IMR-90 (cell line): ENCODE results near the gene CFAP206. TPM values are rescaled to one million over a fixed set of nuclear protein-coding genes. Genes with fewer than 3 reads are reported as not detected.

ENCODE experiments used
- ATAC-seq: fragments of 200-7000 bp; cut with Tn5 transposase; 2 replicates; pipeline ENCODE4 v1.9.1; 2020; ENCODE audit warnings: low read depth, mild to moderate bottlenecking, moderate library complexity
- BruUV-seq: library from RNA; stranded (reverse); fragments of 400-500 nt; replicated peaks from 2 replicates; lab custom pipeline; 2021; lab: Mats Ljungman, UMichigan
- CTCF ChIA-PET: fragments of 300-600 bp; formaldehyde crosslinking; extraction: SDS; loops from one replicate; lab custom pipeline; 2021; ENCODE audit warnings: antibody characterized with exemption; lab: Yijun Ruan, JAX
- POLR2A ChIA-PET: fragments of 300-600 bp; sonication (Branson Sonifier 250); formaldehyde crosslinking; loops from one replicate; lab custom pipeline; 2022; ENCODE audit warnings: antibody characterized with exemption; ENCODE audit not compliant: unreplicated experiment; lab: Charles Lee
- DNase-seq: peaks from one replicate; pipeline ENCODE4 v3.0.0; 2013
- H2AFZ ChIP-seq: replicated peaks from 2 replicates; pipeline ENCODE3; 2013; ENCODE audit warnings: low read length, mild to moderate bottlenecking; ENCODE audit not compliant: poor library complexity
- H2AK5ac ChIP-seq: 2 replicates; pipeline ENCODE4 v1.6.1; 2013; ENCODE audit warnings: low read depth, low read length, inconsistent platforms
- H2AK9ac ChIP-seq: replicated peaks from 2 replicates; pipeline ENCODE3; 2013; ENCODE audit warnings: mild to moderate bottlenecking, low read depth, low read length, moderate library complexity; ENCODE audit not compliant: poor library complexity
- H2BK120ac ChIP-seq: 2 replicates; pipeline ENCODE4 v1.6.1; 2013; ENCODE audit warnings: low read depth, low read length, inconsistent platforms
- H2BK15ac ChIP-seq: 3 replicates; pipeline ENCODE4 v1.6.1; 2013; ENCODE audit warnings: low read depth, low read length, inconsistent platforms
- H2BK20ac ChIP-seq: 2 replicates; pipeline ENCODE4 v1.6.1; 2013; ENCODE audit warnings: low read depth, mild to moderate bottlenecking, inconsistent platforms, low read length, moderate library complexity
- H2BK5ac ChIP-seq: 2 replicates; pipeline ENCODE4 v1.6.1; 2013; ENCODE audit warnings: mild to moderate bottlenecking, low read depth, low read length, inconsistent platforms; ENCODE audit not compliant: poor library complexity, severe bottlenecking
- H3K14ac ChIP-seq: replicated peaks from 2 replicates; pipeline ENCODE4 v1.6.1; 2013; ENCODE audit warnings: low read depth, low read length, inconsistent platforms
- H3K18ac ChIP-seq: 2 replicates; pipeline ENCODE4 v1.6.1; 2013; ENCODE audit warnings: low read depth, low read length, control low read depth
- H3K23ac ChIP-seq: 2 replicates; pipeline ENCODE4 v1.6.1; 2013; ENCODE audit warnings: low read depth, low read length, inconsistent platforms
- H3K27ac ChIP-seq: 2 replicates; pipeline ENCODE4 v1.5.1; 2013; ENCODE audit warnings: mild to moderate bottlenecking, control low read depth, low read length; ENCODE audit not compliant: insufficient read depth
- H3K27me3 ChIP-seq: 2 replicates; pipeline ENCODE4 v1.6.1; 2013; ENCODE audit warnings: low read length; ENCODE audit not compliant: control insufficient read depth, insufficient read depth
- H3K36me3 ChIP-seq: 2 replicates; pipeline ENCODE4 v1.6.1; 2013; ENCODE audit warnings: low read length, mixed read lengths; ENCODE audit not compliant: control insufficient read depth, insufficient read depth
- H3K4ac ChIP-seq: 2 replicates; pipeline ENCODE4 v1.6.1; 2013; ENCODE audit warnings: low read depth, low read length, inconsistent platforms
- H3K4me1 ChIP-seq: 2 replicates; pipeline ENCODE4 v1.6.1; 2013; ENCODE audit warnings: low read length, mixed read lengths; ENCODE audit not compliant: control insufficient read depth, insufficient read depth
- H3K4me2 ChIP-seq: 2 replicates; pipeline ENCODE4 v1.6.1; 2013; ENCODE audit warnings: low read depth, mild to moderate bottlenecking, control low read depth, low read length, moderate library complexity
- H3K4me3 ChIP-seq: 2 replicates; pipeline ENCODE4 v1.5.1; 2013; ENCODE audit warnings: low read depth, mild to moderate bottlenecking, control low read depth, low read length, moderate library complexity; ENCODE audit not compliant: insufficient read depth
- H3K56ac ChIP-seq: 2 replicates; pipeline ENCODE4 v1.6.1; 2013; ENCODE audit warnings: low read length, inconsistent platforms; ENCODE audit not compliant: insufficient read depth; ENCODE audit errors: extremely low read depth
- H3K79me1 ChIP-seq, 2 experiments: 2 replicates each; pipeline ENCODE4 v1.6.1; 2013; ENCODE audit warnings: low read length in 2 of 2, inconsistent platforms in 1 of 2, low read depth in 1 of 2
- H3K9ac ChIP-seq: 2 replicates; pipeline ENCODE4 v1.6.1; 2013; ENCODE audit warnings: low read depth, low read length, control low read depth
- H3K9me1 ChIP-seq: 2 replicates; pipeline ENCODE4 v1.6.1; 2013; ENCODE audit warnings: low read length, inconsistent platforms; ENCODE audit not compliant: insufficient read depth
- H3K9me3 ChIP-seq: 2 replicates; pipeline ENCODE4 v1.6.1; 2013; ENCODE audit warnings: low read length; ENCODE audit not compliant: control insufficient read depth, insufficient read depth
- H4K20me1 ChIP-seq: 2 replicates; pipeline ENCODE4 v1.6.1; 2013; ENCODE audit warnings: low read length, inconsistent platforms; ENCODE audit not compliant: insufficient read depth
- H4K5ac ChIP-seq: 2 replicates; pipeline ENCODE4 v1.6.1; 2013; ENCODE audit warnings: mild to moderate bottlenecking, low read depth, low read length, control low read depth
- H4K8ac ChIP-seq, 2 experiments: 2 replicates each; pipeline ENCODE4 v1.6.1; 2013; ENCODE audit warnings: low read depth in 2 of 2, low read length in 2 of 2, control low read depth in 1 of 2, inconsistent platforms in 1 of 2
- H4K91ac ChIP-seq: 2 replicates; pipeline ENCODE4 v1.6.1; 2013; ENCODE audit warnings: low read depth, low read length, inconsistent platforms; ENCODE audit not compliant: insufficient read depth
- BHLHE40 ChIP-seq: fragments of 150-350 bp; IDR thresholded peaks from 2 replicates; pipeline ENCODE4 v1.6.1; 2016; ENCODE audit warnings: mild to moderate bottlenecking, low read depth, low read length
- CEBPB ChIP-seq: IDR thresholded peaks from 2 replicates; pipeline ENCODE4 v1.6.1; 2012; ENCODE audit warnings: low read depth, low read length, improper control_type of control experiment
- CHD1 ChIP-seq: IDR thresholded peaks from 2 replicates; pipeline ENCODE4 v1.6.1; 2012; ENCODE audit warnings: low read depth, low read length, improper control_type of control experiment
- MAZ ChIP-seq: IDR thresholded peaks from 2 replicates; pipeline ENCODE4 v1.6.1; 2012; ENCODE audit warnings: low read depth, mild to moderate bottlenecking, low read length, improper control_type of control experiment, moderate library complexity, borderline replicate concordance
- MXI1 ChIP-seq: IDR thresholded peaks from 2 replicates; pipeline ENCODE4 v1.6.1; 2012; ENCODE audit warnings: low read depth, mild to moderate bottlenecking, low read length, moderate library complexity, borderline replicate concordance
- USF2 ChIP-seq: fragments of 150-350 bp; IDR thresholded peaks from 2 replicates; pipeline ENCODE4 v1.6.1; 2017; ENCODE audit warnings: mild to moderate bottlenecking, antibody characterized with exemption, low read length, low read depth
- WGBS, 2 experiments: methylation state at CpG; one replicate each; pipeline versions ENCODE4 v1.1.5 to v1.1.7; 2013; ENCODE audit warnings: missing lambda C conversion rate in 2 of 2; ENCODE audit not compliant: insufficient read length in 1 of 2; ENCODE audit errors: extremely low coverage in 2 of 2; 5-methylcytosine and 5-hydroxymethylcytosine counted together
- dilution Hi-C: fragments of 300-500 bp; cut with HindIII; formaldehyde crosslinking; loops from one replicate; pipeline ENCODE4 v1.14.3; 2018; ENCODE audit warnings: low sequenced_read_pairs; ENCODE audit not compliant: unreplicated experiment
- in situ Hi-C: fragments of 300-500 bp; cut with MboI; formaldehyde crosslinking; loops from 3 replicates; pipeline ENCODE4 v1.14.3; 2019; ENCODE audit warnings: low sequenced_read_pairs, inconsistent platforms, mixed read lengths
- intact Hi-C: fragments of 100-400 bp; cut with micrococcal nuclease; formaldehyde crosslinking; loops from 2 replicates; pipeline ENCODE4 v1.10.0; 2022
- polyA plus RNA-seq, 3 experiments: library from polyadenylated mRNA; depleted of rRNA; stranded (reverse); fragments of >200 nt; gene quantifications; 2 replicates each; pipeline ENCODE4 v1.2.3, GENCODE V29; 2012; ENCODE audit warnings: low replicate concordance in 1 of 3
- total RNA-seq: library from RNA; depleted of rRNA; stranded (reverse); fragments of >200 nt; gene quantifications from 2 replicates; pipeline ENCODE4 v1.2.3, GENCODE V29; 2012
- TF ChIP-seq, protein P1 (sequence below): fragments of 150-350 bp; IDR thresholded peaks from 2 replicates; pipeline ENCODE4 v1.6.1; 2016; ENCODE audit warnings: low read depth, mild to moderate bottlenecking, low read length, moderate library complexity, borderline replicate concordance
- TF ChIP-seq, protein P2 (sequence below): conservative IDR thresholded peaks from 2 replicates; pipeline ENCODE4 v1.5.1; 2012; ENCODE audit warnings: mild to moderate bottlenecking, low read depth, low read length, improper control_type of control experiment

Gene CFAP206
- total and polyA plus RNA-seq, 2 of the 4 experiments (the other 2 are of a cell fraction), result under 0.01 to 0.09 TPM

DNA sequence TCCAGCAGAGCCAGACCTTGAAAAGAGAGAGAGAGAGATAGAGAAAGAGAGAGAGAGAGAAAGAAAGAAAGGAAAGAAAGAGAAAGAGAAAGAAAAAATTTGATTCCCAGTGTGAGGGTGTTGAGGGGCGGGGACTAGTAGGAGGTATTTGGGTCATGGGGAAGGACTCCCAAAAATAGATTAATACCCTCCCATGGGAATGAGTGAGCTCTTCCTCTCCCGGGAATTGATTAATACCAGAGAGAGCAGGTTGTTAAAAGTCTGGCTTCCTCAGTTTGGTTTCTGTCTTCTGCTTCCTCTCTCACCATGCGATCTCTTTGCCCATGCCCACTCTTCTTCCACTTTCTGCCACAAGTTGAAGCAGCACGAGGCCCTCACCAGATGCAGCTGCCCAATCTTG, 28.8 kb upstream of the CFAP206 start:
- Histone ChIP-seq H3K27ac (no peak overlapping the region), H3K14ac (no peak overlapping the region), H3K18ac (no peak overlapping the region), H4K20me1 (no peaks in the 10 kb centered on the region), H3K9me3 (no peaks in the 10 kb centered on the region), H3K4me3 (no peak overlapping the region), H3K79me1 (no peaks in the 10 kb centered on the region), H3K4me2 (no peak overlapping the region), H2AK9ac (no peak overlapping the region), H3K4me1 (no peaks in the 10 kb centered on the region), H2BK20ac (no peak overlapping the region), H4K8ac (no peak overlapping the region), H3K4ac (no peak overlapping the region), H2AK5ac (no peak overlapping the region), H3K23ac (no peak overlapping the region), H3K27me3 (no peaks in the 10 kb centered on the region), H3K9me1 (no peaks in the 10 kb centered on the region), H2BK15ac (no peak overlapping the region), H4K91ac (no peak overlapping the region), H2BK5ac (no peak overlapping the region), H2AFZ (no peak overlapping the region), H3K36me3 (no peaks in the 10 kb centered on the region), H4K5ac (no peak overlapping the region), H2BK120ac (no peak overlapping the region), H3K9ac (no peak overlapping the region), H3K56ac (no peak overlapping the region)
- WGBS, 2 experiments, result no CpG with 5 or more reads among the region's 4 CpGs
- CTCF ChIA-PET, result no interaction called here
- no peak for TF ChIP-seq BHLHE40
- no peak for TF ChIP-seq MXI1
- no peak for TF ChIP-seq USF2
- no peak for TF ChIP-seq CEBPB
- TF ChIP-seq, protein P1, sequence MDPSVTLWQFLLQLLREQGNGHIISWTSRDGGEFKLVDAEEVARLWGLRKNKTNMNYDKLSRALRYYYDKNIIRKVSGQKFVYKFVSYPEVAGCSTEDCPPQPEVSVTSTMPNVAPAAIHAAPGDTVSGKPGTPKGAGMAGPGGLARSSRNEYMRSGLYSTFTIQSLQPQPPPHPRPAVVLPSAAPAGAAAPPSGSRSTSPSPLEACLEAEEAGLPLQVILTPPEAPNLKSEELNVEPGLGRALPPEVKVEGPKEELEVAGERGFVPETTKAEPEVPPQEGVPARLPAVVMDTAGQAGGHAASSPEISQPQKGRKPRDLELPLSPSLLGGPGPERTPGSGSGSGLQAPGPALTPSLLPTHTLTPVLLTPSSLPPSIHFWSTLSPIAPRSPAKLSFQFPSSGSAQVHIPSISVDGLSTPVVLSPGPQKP, result no peak
- no peak for TF ChIP-seq MAZ
- TF ChIP-seq CHD1, result no peak
- TF ChIP-seq, protein P2, sequence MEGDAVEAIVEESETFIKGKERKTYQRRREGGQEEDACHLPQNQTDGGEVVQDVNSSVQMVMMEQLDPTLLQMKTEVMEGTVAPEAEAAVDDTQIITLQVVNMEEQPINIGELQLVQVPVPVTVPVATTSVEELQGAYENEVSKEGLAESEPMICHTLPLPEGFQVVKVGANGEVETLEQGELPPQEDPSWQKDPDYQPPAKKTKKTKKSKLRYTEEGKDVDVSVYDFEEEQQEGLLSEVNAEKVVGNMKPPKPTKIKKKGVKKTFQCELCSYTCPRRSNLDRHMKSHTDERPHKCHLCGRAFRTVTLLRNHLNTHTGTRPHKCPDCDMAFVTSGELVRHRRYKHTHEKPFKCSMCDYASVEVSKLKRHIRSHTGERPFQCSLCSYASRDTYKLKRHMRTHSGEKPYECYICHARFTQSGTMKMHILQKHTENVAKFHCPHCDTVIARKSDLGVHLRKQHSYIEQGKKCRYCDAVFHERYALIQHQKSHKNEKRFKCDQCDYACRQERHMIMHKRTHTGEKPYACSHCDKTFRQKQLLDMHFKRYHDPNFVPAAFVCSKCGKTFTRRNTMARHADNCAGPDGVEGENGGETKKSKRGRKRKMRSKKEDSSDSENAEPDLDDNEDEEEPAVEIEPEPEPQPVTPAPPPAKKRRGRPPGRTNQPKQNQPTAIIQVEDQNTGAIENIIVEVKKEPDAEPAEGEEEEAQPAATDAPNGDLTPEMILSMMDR, result no peak
- DNase-seq (no peak), ATAC-seq (no peak)
- in situ Hi-C loops, result no loop called here
- POLR2A ChIA-PET, result interaction anchor here (0.6 kb wide), 1 partner anchor 246 kb away, joined by 7 read pairs; no protein-coding TSS in a partner anchor
- intact Hi-C loops, result no loop called here
- no TSS peak for BruUV-seq
- dilution Hi-C loops, result no loop called here
